Neural cell (in vitro differentiated cells): ENCODE data around the gene MPZL1.

Experiments used
- CTCF ChIP-seq: fragments of 450-650 bp; IDR thresholded peaks from 2 replicates; pipeline ENCODE4 v1.5.1; 2014; ENCODE audit warnings: antibody characterized with exemption, mild to moderate bottlenecking, moderate library complexity; ENCODE audit not compliant: poor library complexity, severe bottlenecking
- EZH2 ChIP-seq: fragments of 200-600, 300-800 bp; shearing (Covaris generic), sonication (generic); IDR thresholded peaks from 2 replicates; pipeline ENCODE4 v1.6.1; 2014; ENCODE audit warnings: antibody characterized with exemption, low read length, borderline replicate concordance, mild to moderate bottlenecking; ENCODE audit not compliant: insufficient read depth, poor library complexity, severe bottlenecking
- POLR2AphosphoS5 ChIP-seq: IDR thresholded peaks from 2 replicates; pipeline ENCODE4 v1.6.1; 2012
- RAD21 ChIP-seq: fragments of 450-650 bp; conservative IDR thresholded peaks from 2 replicates; pipeline ENCODE4 v1.6.1; 2014; ENCODE audit warnings: antibody characterized with exemption, mild to moderate bottlenecking, moderate library complexity
- REST ChIP-seq: IDR thresholded peaks from 2 replicates; pipeline ENCODE4 v1.6.1; 2012; ENCODE audit warnings: borderline replicate concordance
- SMC3 ChIP-seq: fragments of 450-650 bp; conservative IDR thresholded peaks from 2 replicates; pipeline ENCODE4 v1.6.1; 2014; ENCODE audit warnings: antibody characterized with exemption, mild to moderate bottlenecking, moderate library complexity; ENCODE audit not compliant: poor library complexity
- TAF1 ChIP-seq: IDR thresholded peaks from 2 replicates; pipeline ENCODE4 v1.6.1; 2012; ENCODE audit warnings: low read depth

- TF ChIP-seq CTCF, result no peak
- TF ChIP-seq REST, result no peak
- TF ChIP-seq TAF1, result no peak
- no peak for TF ChIP-seq POLR2AphosphoS5
- no peak for TF ChIP-seq SMC3
- no peak for TF ChIP-seq RAD21
- no peak for TF ChIP-seq EZH2
These were observed 12.8 kb upstream of the MPZL1 start for GRCh38 chr1:167708940-167709389.
